ENCODE results near the gene SDHAF4. TPM values are rescaled to one million over a fixed set of nuclear protein-coding genes. Genes with fewer than 3 reads are reported as not detected.

Gene SDHAF4
- total and polyA plus RNA-seq, 2 of the 13 experiments (the other 11 are each of a cell fraction or from before 2014, with no cell fraction given), result 7.5 to 10.8 TPM

GRCh38 chr6:70627500-70628254 is 60.9 kb downstream of the SDHAF4 start:
- no peaks in the 10 kb centered on the region for H3K27me3 ChIP-seq (ENCODE audit: control insufficient read depth in 1 of 2, insufficient read depth in 2 of 2, low read length in 2 of 2)
- no peak overlapping the region for H3K4me3 ChIP-seq (replicated peaks in 1 of 3; ENCODE audit: insufficient read depth in 1 of 3, low read depth in 2 of 3, low read length in 3 of 3)
- BruUV-seq (replicated peaks), result no TSS peak
- H4K20me1 ChIP-seq (ENCODE audit: insufficient read depth, low read length), result no peaks in the 10 kb centered on the region
- no peaks in the 10 kb centered on the region for H3K79me2 ChIP-seq (ENCODE audit: insufficient read depth, low read length)
- in situ Hi-C loops (cut with HindIII; ENCODE audit: extremely low pct_ligation_motif_present, low pct_unique_long_range_greater_than_20kb) (no loop called here), intact Hi-C loops (cut with micrococcal nuclease; ENCODE audit: unreplicated experiment) (no loop called here)
- H3K9ac ChIP-seq (ENCODE audit: insufficient read depth, low read depth, low read length), result no peak overlapping the region
- no peaks in the 10 kb centered on the region for H3K36me3 ChIP-seq (replicated peaks in 1 of 2; ENCODE audit: control insufficient read depth in 1 of 2, insufficient read depth in 2 of 2, low read length in 2 of 2)
- H3K4me2 ChIP-seq (ENCODE audit: low read depth, low read length), result no peak overlapping the region
- ATAC-seq (no peak), DNase-seq (ENCODE audit: low spot score) (no peak), FAIRE-seq (no peak)
- 72% methylated on average over 17 of the region's 36 CpGs for WGBS (ENCODE audit: low lambda C conversion rate)
- POLR2A ChIA-PET, result no interaction called here
- no peak overlapping the region for H3K27ac ChIP-seq (ENCODE audit: extremely low read length, insufficient read depth, low read length)
- no peaks in the 10 kb centered on the region for H3K9me3 ChIP-seq (ENCODE audit: low read length)
- no peak for TF ChIP-seq RARG (CRISPR knock-in tag; IDR thresholded peaks at IDR 0.05; ENCODE audit: low read depth)
- TF ChIP-seq JDP2 (CRISPR knock-in tag; IDR thresholded peaks at IDR 0.05; ENCODE audit: borderline replicate concordance), result no peak
- TF ChIP-seq ZBTB8A (CRISPR knock-in tag; IDR thresholded peaks at IDR 0.05; ENCODE audit: borderline replicate concordance, low read depth), result no peak
- no peak for TF ChIP-seq ZNF281 (CRISPR knock-in tag; IDR thresholded peaks at IDR 0.05; ENCODE audit: borderline replicate concordance)
- TF ChIP-seq CBX1 (IDR thresholded peaks at IDR 0.05; ENCODE audit: low read depth), result no peak
- no peak for TF ChIP-seq ZBTB21 (CRISPR knock-in tag; IDR thresholded peaks at IDR 0.05)
- TF ChIP-seq ISX (CRISPR knock-in tag; conservative IDR thresholded peaks at IDR 0.05), result no peak
- TF ChIP-seq AFF4 (CRISPR knock-in tag; IDR thresholded peaks at IDR 0.05), result no peak
- H3K4me1 ChIP-seq (ENCODE audit: insufficient read depth, low read length), result no peaks in the 10 kb centered on the region
- CTCF ChIA-PET (ENCODE audit: low intra/inter-chr PET ratio, low total read pairs), result no interaction called here
- H2AFZ ChIP-seq (ENCODE audit: low read length), result no peak overlapping the region

Measured in HepG2 (cell line).